B cell (primary cell): ENCODE measurements around the gene RPRD1B. TPM values are rescaled to one million over a fixed set of nuclear protein-coding genes. Genes with fewer than 3 reads are reported as not detected.

Experiments used
- ATAC-seq: fragments of 200-7000 bp; cut with Tn5 transposase; one replicate; pipeline ENCODE4 v1.10.0; 2021; ENCODE audit warnings: low read depth, mild to moderate bottlenecking, moderate number of reproducible peaks, moderate library complexity
- CTCF ChIA-PET: fragments of 350-600 bp; sonication (Branson Sonifier 250); formaldehyde crosslinking; loops from one replicate; lab custom pipeline; 2021; ENCODE audit warnings: antibody characterized with exemption, inconsistent platforms; lab: Charles Lee
- POLR2A ChIA-PET: fragments of 350-600 bp; sonication (Branson Sonifier 250); formaldehyde crosslinking; loops from one replicate; lab custom pipeline; 2021; ENCODE audit warnings: antibody characterized with exemption; lab: Charles Lee
- DNase-seq: peaks from one replicate; pipeline ENCODE4 v3.0.0; 2013
- H2AFZ ChIP-seq: 2 replicates; pipeline ENCODE4 v1.6.1; 2012; ENCODE audit warnings: mild to moderate bottlenecking, low read depth, low read length; ENCODE audit not compliant: insufficient read depth, poor library complexity, severe bottlenecking
- H3K27ac ChIP-seq, 2 donors: 1 replicate in 1 of 2; 2 replicates in 1 of 2; pipeline ENCODE4 v1.5.1; 2012 to 2013; ENCODE audit warnings: low read length in 2 of 2, mild to moderate bottlenecking in 2 of 2, moderate library complexity in 1 of 2
- H3K27me3 ChIP-seq, 4 experiments: fragments of 200-600 bp in 1 of 4; sonication (generic) in 1 of 4; replicated peaks in 1 of 4; 1 replicate in 2 of 4; 2 replicates in 2 of 4; pipeline versions ENCODE4 v1.6.1 to v1.7.0; 2013 to 2016; ENCODE audit warnings: low read length in 3 of 4, mild to moderate bottlenecking in 2 of 4, mixed read lengths in 1 of 4, moderate library complexity in 1 of 4; ENCODE audit not compliant: insufficient read depth in 4 of 4, control insufficient read depth in 3 of 4; ENCODE audit errors: control extremely low read depth in 1 of 4
- H3K36me3 ChIP-seq, 2 experiments: replicated peaks in 1 of 2; 1 replicate in 1 of 2; 2 replicates in 1 of 2; pipeline versions ENCODE4 v1.6.1 to v1.7.1; 2013; ENCODE audit warnings: low read length in 1 of 2; ENCODE audit not compliant: insufficient read depth in 2 of 2, control insufficient read depth in 1 of 2; ENCODE audit errors: control extremely low read depth in 1 of 2, extremely low read depth in 1 of 2
- H3K4me1 ChIP-seq, 2 donors: fragments of 200-600 bp in 1 of 2; sonication (generic) in 1 of 2; 1 replicate in 1 of 2; 2 replicates in 1 of 2; pipeline versions ENCODE4 v1.5.1 to v1.6.1; 2013 to 2017; ENCODE audit warnings: low read length in 2 of 2; ENCODE audit not compliant: control insufficient read depth in 2 of 2, insufficient read depth in 2 of 2
- H3K4me2 ChIP-seq: replicated peaks from 2 replicates; pipeline ENCODE3; 2012; ENCODE audit warnings: mild to moderate bottlenecking, low read depth, low read length; ENCODE audit not compliant: poor library complexity, severe bottlenecking
- H3K4me3 ChIP-seq, 5 experiments: fragments of 200-600 bp in 1 of 5; sonication (generic) in 1 of 5; 1 replicate in 3 of 5; 2 replicates in 2 of 5; pipeline versions ENCODE4 v1.5.1 to v1.7.0; 2011 to 2016; ENCODE audit warnings: low read length in 4 of 5, mild to moderate bottlenecking in 4 of 5, low read depth in 2 of 5, control low read depth in 1 of 5, moderate library complexity in 1 of 5; ENCODE audit not compliant: insufficient read depth in 1 of 5; ENCODE audit errors: control extremely low read depth in 1 of 5, extremely low read depth in 1 of 5
- H3K79me2 ChIP-seq: fragments of 200-600 bp; sonication (generic); one replicate; pipeline ENCODE4 v1.6.0; 2016; ENCODE audit warnings: low read length; ENCODE audit not compliant: control insufficient read depth, insufficient read depth
- H3K9ac ChIP-seq: fragments of 200-600 bp; sonication (generic); 2 replicates; pipeline ENCODE4 v1.6.1; 2017; ENCODE audit warnings: mild to moderate bottlenecking, low read length, moderate library complexity
- H3K9me3 ChIP-seq, 3 donors: one replicate each; pipeline versions ENCODE4 v1.6.1 to v1.7.1; 2013; ENCODE audit warnings: low read length in 2 of 3; ENCODE audit not compliant: control insufficient read depth in 2 of 3, insufficient read depth in 1 of 3; ENCODE audit errors: control extremely low read depth in 1 of 3
- H4K20me1 ChIP-seq: 2 replicates; pipeline ENCODE4 v1.6.0; 2012; ENCODE audit warnings: mild to moderate bottlenecking, low read length; ENCODE audit not compliant: insufficient read depth, control insufficient read depth, poor library complexity, severe bottlenecking
- H3K27ac Mint-ChIP-seq: one replicate; pipeline ENCODE4 v1.8.0; 2021; ENCODE audit warnings: mixed read lengths
- H3K27me3 Mint-ChIP-seq: one replicate; pipeline ENCODE4 v1.8.0; 2021; ENCODE audit warnings: mixed read lengths
- H3K4me1 Mint-ChIP-seq: one replicate; pipeline ENCODE4 v1.8.0; 2021; ENCODE audit warnings: mixed read lengths
- H3K4me3 Mint-ChIP-seq: one replicate; pipeline ENCODE4 v1.8.0; 2021; ENCODE audit warnings: mixed read lengths
- H3K9me3 Mint-ChIP-seq: one replicate; pipeline ENCODE4 v1.8.0; 2022; ENCODE audit warnings: mixed read lengths; ENCODE audit not compliant: insufficient read depth
- EZH2 ChIP-seq: IDR thresholded peaks from 2 replicates; pipeline ENCODE4 v1.6.1; 2012; ENCODE audit warnings: borderline replicate concordance, low read depth, mild to moderate bottlenecking, moderate library complexity, low read length; ENCODE audit not compliant: insufficient read depth, poor library complexity, severe bottlenecking
- WGBS: methylation state at CpG from one replicate; pipeline ENCODE4 v1.1.5; 2013; ENCODE audit warnings: missing lambda C conversion rate; ENCODE audit not compliant: insufficient coverage; 5-methylcytosine and 5-hydroxymethylcytosine counted together
- intact Hi-C: fragments of 100-400 bp; cut with micrococcal nuclease; formaldehyde crosslinking; loops from one replicate; pipeline ENCODE4 v1.10.0; 2022
- polyA plus RNA-seq: library from polyadenylated mRNA; depleted of rRNA; stranded (reverse); fragments of >200 nt; gene quantifications from 2 replicates; pipeline ENCODE4 v1.2.3, GENCODE V29; 2012
- total RNA-seq, 2 donors: library from RNA; stranded (reverse); fragments of 120-200 nt in 1 of 2; gene quantifications; 1 replicate in 1 of 2; 2 replicates in 1 of 2; pipeline versions ENCODE4 v1.2.3 to v1.2.4, GENCODE V29; 2013 to 2022
- TF ChIP-seq, protein P1 (sequence below): fragments of 200-600 bp; IDR thresholded peaks from one replicate; pipeline ENCODE4 v1.8.0; 2022; ENCODE audit warnings: antibody characterized with exemption, mild to moderate bottlenecking

RPRD1B gene
- total and polyA plus RNA-seq, 2 donors (not counting 1 experiment from before 2014, with no cell fraction given): 6.0 to 54.9 TPM

- TF ChIP-seq, protein P1, sequence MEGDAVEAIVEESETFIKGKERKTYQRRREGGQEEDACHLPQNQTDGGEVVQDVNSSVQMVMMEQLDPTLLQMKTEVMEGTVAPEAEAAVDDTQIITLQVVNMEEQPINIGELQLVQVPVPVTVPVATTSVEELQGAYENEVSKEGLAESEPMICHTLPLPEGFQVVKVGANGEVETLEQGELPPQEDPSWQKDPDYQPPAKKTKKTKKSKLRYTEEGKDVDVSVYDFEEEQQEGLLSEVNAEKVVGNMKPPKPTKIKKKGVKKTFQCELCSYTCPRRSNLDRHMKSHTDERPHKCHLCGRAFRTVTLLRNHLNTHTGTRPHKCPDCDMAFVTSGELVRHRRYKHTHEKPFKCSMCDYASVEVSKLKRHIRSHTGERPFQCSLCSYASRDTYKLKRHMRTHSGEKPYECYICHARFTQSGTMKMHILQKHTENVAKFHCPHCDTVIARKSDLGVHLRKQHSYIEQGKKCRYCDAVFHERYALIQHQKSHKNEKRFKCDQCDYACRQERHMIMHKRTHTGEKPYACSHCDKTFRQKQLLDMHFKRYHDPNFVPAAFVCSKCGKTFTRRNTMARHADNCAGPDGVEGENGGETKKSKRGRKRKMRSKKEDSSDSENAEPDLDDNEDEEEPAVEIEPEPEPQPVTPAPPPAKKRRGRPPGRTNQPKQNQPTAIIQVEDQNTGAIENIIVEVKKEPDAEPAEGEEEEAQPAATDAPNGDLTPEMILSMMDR: no peak
- TF ChIP-seq EZH2: no peak
- CTCF ChIA-PET: interaction anchor here (0.7 to 2.5 kb wide), 3 partner anchors 10 to 27 kb away, joined by 4 to 6 read pairs (median 4); no protein-coding TSS in a partner anchor
- intact Hi-C loops: no loop called here
- Histone ChIP-seq H3K4me1 (no peaks in the 10 kb centered on the region), H3K27ac (no peak overlapping the region), H3K4me2 (no peak overlapping the region), H3K27me3 (no peaks in the 10 kb centered on the region), H3K4me3 (no peak overlapping the region), H3K36me3 (peaks cover 5 to 51% of the 10 kb centered on the region in 2 experiments), H4K20me1 (peaks cover 6% of the 10 kb centered on the region), H3K79me2 (peaks cover 35% of the 10 kb centered on the region), H2AFZ (no peak overlapping the region), H3K9ac (no peak overlapping the region), H3K9me3 (no peaks in the 10 kb centered on the region)
- ATAC-seq (no peak), DNase-seq (no peak)
- Mint-ChIP-seq H3K27ac (no peak overlapping the region), H3K9me3 (no peaks in the 10 kb centered on the region), H3K4me1 (peaks cover 40% of the 10 kb centered on the region), H3K27me3 (no peaks in the 10 kb centered on the region), H3K4me3 (no peak overlapping the region)
- POLR2A ChIA-PET: no interaction called here
- WGBS: 82% methylated on average over 7 of the region's 10 CpGs
Measured at GRCh38 chr20:38085026-38085425, 51.5 kb downstream of the RPRD1B start.

GRCh38 chr20:38089500-38089899 is 56.0 kb downstream of the RPRD1B start:
- WGBS: 100% methylated on average over 3 of the region's 10 CpGs
- Histone ChIP-seq H3K27me3 (no peaks in the 10 kb centered on the region), H3K4me3 (no peak overlapping the region), H3K9ac (no peak overlapping the region), H2AFZ (no peak overlapping the region), H4K20me1 (no peaks in the 10 kb centered on the region), H3K4me1 (peaks cover 34 to 37% of the 10 kb centered on the region in 2 donors), H3K36me3 (peaks cover 8 to 47% of the 10 kb centered on the region in 2 experiments), H3K9me3 (no peaks in the 10 kb centered on the region), H3K27ac (no peak overlapping the region), H3K79me2 (no peaks in the 10 kb centered on the region), H3K4me2 (no peak overlapping the region)
- ChIA-PET CTCF (interaction anchor here (0.8 to 14.1 kb wide), 6 partner anchors 14 to 130 kb away, joined by 3 to 131 read pairs (median 3); partner anchors contain the start of gene TGM2), POLR2A (interaction anchor here (0.6 to 0.9 kb wide), 4 partner anchors 11 to 238 kb away, joined by 3 to 8 read pairs (median 4); no protein-coding TSS in a partner anchor)
- Mint-ChIP-seq H3K27ac (peak overlapping the region; percentile 88), H3K4me1 (peaks cover 63% of the 10 kb centered on the region), H3K4me3 (no peak overlapping the region), H3K27me3 (no peaks in the 10 kb centered on the region), H3K9me3 (no peaks in the 10 kb centered on the region)
- intact Hi-C loops: no loop called here
- TF ChIP-seq EZH2: no peak
- TF ChIP-seq, protein P1: no peak
- DNase-seq (no peak), ATAC-seq (no peak)
